Measurements from ENCODE around the gene NR3C1.

Gene NR3C1

GRCh38 chr5:143403593-143404415 lies at the start of gene NR3C1:
Gene NR3C1, minus strand, starts transcription at chr5:143403686. Its CDS starts 2,847 bp downstream, at chr5:143400839.
- DNase-seq = peak; percentile 90

- no peak for DNase-seq
Observed at GRCh38 chr5:143449772-143450171, 46.3 kb upstream of the NR3C1 start.

- DNase-seq = no peak
Observed at GRCh38 chr5:143448518-143448917, 45.0 kb upstream of the NR3C1 start.

- peak; percentile 37 for DNase-seq
Observed at GRCh38 chr5:143447983-143448382, 44.5 kb upstream of the NR3C1 start.

- no peak for DNase-seq
Observed at GRCh38 chr5:143446535-143447226, 43.2 kb upstream of the NR3C1 start.

- DNase-seq = no peak
Observed at GRCh38 chr5:143445776-143446175, 42.3 kb upstream of the NR3C1 start.

- DNase-seq = no peak
Observed at GRCh38 chr5:143443330-143443729, 39.8 kb upstream of the NR3C1 start.

GRCh38 chr5:143442385-143442784 lies 38.9 kb upstream of the NR3C1 start:
- DNase-seq = no peak

- DNase-seq = no peak
Observed at GRCh38 chr5:143440448-143441115, 37.1 kb upstream of the NR3C1 start.

- no peak for DNase-seq
Observed at GRCh38 chr5:143437666-143438273, 34.3 kb upstream of the NR3C1 start.

- no peak for DNase-seq
Observed at GRCh38 chr5:143436871-143437270, 33.4 kb upstream of the NR3C1 start.

GRCh38 chr5:143435210-143435657 lies 31.7 kb upstream of the NR3C1 start:
- DNase-seq = peak; percentile 95

GRCh38 chr5:143434261-143435209 lies 31.0 kb upstream of the NR3C1 start:
- peak; percentile 63 for DNase-seq

GRCh38 chr5:143433670-143434069 lies 30.2 kb upstream of the NR3C1 start:
- DNase-seq = no peak

GRCh38 chr5:143432658-143433239 lies 29.3 kb upstream of the NR3C1 start:
- no peak for DNase-seq

- no peak for DNase-seq
Observed at GRCh38 chr5:143431789-143432188, 28.3 kb upstream of the NR3C1 start.

GRCh38 chr5:143428738-143429420 lies 25.4 kb upstream of the NR3C1 start:
- peak; percentile 77 for DNase-seq

- peak; percentile 78 for DNase-seq
Observed at GRCh38 chr5:143428155-143428554, 24.7 kb upstream of the NR3C1 start.

- DNase-seq = no peak
Observed at GRCh38 chr5:143427122-143427735, 23.7 kb upstream of the NR3C1 start.

- DNase-seq = no peak
Observed at GRCh38 chr5:143426437-143426991, 23.0 kb upstream of the NR3C1 start.
